AG20443 (cell line): ENCODE measurements around the gene CHRNA3.

ENCODE experiments used
- DNase-seq: peaks from one replicate; pipeline ENCODE4 v3.0.0; 2012; ENCODE audit warnings: low spot score, mixed read lengths

CHRNA3 gene

GRCh38 chr15:78620527-78621421 is at the start of gene CHRNA3:
TSS of gene CHRNA3 (minus strand) at chr15:78620996. CDS start at chr15:78620794, 202 bp downstream.
- DNase-seq, result no peak

DNA sequence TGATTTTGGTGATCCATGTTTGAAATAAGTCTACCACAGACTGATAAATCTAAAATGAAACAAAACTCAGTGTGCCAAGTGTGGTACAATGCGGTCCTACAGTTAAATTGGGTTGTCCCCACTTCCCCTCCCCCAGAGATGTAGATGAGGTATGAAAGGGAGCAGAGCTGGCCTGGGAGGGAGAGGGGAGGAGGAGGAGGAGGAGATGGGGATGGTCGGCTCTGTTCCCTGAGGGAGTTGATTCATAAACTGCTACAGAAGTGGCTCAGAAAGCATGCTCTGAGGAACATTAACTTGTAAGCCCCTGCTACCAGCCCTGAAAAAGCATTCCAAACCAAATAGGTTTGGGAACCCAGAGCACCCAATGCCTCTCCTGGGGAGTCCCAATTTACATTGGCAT is 48.2 kb upstream of the CHRNA3 start:
- no peak for DNase-seq

DNA sequence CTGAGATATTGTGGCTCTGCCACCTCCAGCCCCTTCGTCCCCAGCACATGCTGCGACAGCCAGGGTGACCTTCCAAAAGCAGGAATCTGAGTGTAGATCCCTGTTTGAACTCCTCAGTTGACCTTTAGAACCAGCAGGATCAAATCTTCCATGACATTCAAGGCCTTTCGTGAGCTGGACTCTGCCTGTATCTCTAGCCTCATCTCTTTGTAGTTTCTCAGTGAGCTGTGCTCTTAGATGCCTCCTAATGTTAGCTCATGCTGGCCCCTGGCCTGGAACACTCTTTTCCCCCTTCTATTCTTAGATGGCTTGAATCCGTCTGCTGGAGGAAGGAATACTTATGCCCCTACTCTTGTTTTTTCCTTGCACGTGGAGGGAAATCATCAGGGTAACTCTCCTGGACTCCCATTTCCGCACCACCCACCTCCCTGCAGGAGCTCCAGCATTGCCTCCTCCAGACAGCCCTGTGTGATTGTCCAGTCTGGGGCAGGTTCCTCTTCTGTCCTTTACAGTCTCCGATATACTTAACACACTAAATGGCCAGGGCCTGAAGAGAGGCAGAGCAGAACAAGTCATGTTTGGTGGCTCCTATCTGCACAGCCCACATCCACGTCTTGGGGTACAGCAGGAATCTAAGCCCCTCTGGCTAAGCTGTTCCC is 46.9 kb upstream of the CHRNA3 start:
- DNase-seq, result no peak

GRCh38 chr15:78666010-78666409 is 45.2 kb upstream of the CHRNA3 start:
- DNase-seq, result no peak

DNA sequence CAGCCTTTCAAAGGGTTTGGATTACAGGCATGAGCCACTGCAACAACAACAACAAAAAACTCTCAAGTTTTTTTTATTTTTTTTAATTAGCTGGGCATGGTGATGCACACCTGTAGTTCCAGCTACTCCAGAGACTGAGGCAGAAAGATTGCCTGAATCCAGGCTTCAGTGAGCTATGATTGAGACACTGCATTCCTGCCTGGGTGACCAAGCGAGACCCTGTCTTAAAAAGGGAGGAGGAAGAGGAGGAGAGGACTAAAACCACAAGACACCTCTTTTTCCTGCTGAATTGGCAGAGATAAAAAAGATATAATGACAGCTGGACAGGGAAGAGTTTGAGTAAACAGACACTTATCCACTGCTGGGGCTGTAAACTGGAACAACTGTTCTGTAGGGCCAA is 42.9 kb upstream of the CHRNA3 start:
- DNase-seq, result no peak

- DNase-seq, result no peak
These were observed 41.2 kb upstream of the CHRNA3 start for GRCh38 chr15:78662028-78662427.

DNA sequence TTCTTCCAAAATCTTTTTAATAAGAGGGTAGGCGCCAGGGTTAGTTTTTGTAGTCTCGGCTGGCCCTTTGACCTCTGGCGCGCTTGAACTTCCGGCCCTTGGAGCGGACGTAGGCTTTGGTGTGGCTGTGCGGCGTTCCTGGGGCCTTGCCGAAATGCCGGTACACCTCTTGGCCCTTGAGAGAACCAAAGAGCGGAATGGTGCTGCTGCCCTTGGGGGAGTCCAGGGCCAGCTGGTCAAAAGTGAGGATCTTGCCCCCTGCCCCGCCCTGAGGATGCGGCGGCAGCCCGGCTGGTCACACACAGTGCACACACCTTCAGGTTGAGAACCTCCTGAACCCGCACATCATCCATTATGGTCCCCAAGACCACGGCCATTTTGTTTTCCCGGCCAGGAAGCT is 40.2 kb upstream of the CHRNA3 start:
- DNase-seq, result no peak

- DNase-seq, result no peak
These were observed 39.8 kb upstream of the CHRNA3 start for GRCh38 chr15:78660584-78660983.

- no peak for DNase-seq
These were observed 38.0 kb upstream of the CHRNA3 start for GRCh38 chr15:78658823-78659222.

- no peak for DNase-seq
These were observed 33.5 kb upstream of the CHRNA3 start for GRCh38 chr15:78654272-78654671.

- no peak for DNase-seq
These were observed 31.3 kb upstream of the CHRNA3 start for GRCh38 chr15:78651930-78652615.

- DNase-seq, result no peak
These were observed 30.2 kb upstream of the CHRNA3 start for GRCh38 chr15:78651007-78651406.

GRCh38 chr15:78650022-78650421 is 29.2 kb upstream of the CHRNA3 start:
- no peak for DNase-seq

GRCh38 chr15:78645009-78645408 is 24.2 kb upstream of the CHRNA3 start:
- no peak for DNase-seq

GRCh38 chr15:78642331-78642730 is 21.5 kb upstream of the CHRNA3 start:
- no peak for DNase-seq

- DNase-seq, result no peak
These were observed 21.0 kb upstream of the CHRNA3 start for GRCh38 chr15:78641749-78642275.

- DNase-seq, result peak; percentile 45
These were observed 20.4 kb upstream of the CHRNA3 start, which contains the start of gene CHRNB4 for GRCh38 chr15:78641102-78641748. TSS of gene CHRNB4 (minus strand) at chr15:78641210. CDS start at chr15:78641133, 77 bp downstream.

DNA sequence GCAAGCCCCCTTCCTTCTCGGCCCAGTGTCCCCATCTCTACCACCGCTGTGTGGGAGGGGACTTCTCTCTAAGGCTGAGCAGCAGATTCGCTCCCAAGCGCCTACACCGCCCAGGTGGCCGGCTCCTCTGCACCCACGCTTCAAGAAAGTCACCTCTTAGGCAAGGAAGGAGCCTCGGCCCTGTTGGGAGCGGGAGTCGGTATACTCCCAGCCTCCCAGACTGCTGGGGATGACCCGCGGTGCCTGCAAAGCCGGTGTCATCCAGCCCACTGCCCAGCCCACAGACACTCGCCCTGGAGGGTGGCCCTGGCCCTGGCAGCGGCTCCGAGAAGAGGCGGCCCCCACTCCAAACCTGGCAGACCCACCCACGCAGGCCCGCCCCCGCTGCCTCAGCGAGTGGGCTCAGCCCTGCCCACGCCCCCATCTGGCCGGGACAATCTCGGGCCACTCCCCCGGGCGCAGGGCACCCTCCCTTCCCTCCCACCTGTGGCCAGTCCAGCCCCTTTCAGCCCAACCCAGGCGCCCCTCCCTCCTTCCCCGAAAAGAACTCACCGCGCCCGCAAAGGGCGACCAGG is 19.8 kb upstream of the CHRNA3 start:
- DNase-seq, result no peak

DNA sequence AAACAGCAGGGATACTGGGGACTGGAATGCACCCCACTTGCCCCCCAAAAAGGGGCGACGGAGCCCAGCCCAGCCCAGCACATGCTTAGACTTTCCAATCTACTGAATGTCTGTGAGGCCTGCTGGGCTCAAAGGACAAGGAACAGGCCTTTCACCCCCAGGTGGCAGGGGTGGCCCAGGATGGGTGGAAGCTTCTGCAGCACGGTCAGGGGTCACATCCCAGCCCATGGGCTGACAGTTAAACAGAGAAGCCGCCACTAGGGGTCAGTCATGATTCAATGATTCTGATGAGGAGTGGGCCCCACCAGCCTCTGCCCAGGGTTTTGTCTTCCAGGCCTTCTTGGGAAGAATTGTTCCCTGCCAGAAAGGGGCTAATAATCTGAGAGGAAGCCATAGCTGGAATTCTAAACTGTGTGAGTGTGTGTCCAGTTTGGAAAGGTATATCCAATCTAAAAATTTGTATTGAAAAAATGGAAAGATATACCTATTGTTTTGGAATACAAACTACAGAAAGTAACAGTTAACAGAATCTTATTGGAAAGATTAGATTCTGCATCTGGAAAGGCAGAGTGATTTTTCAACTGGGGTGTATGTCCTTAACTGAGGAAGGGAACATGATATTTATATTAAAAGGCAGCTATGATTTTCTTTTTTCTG is 18.0 kb upstream of the CHRNA3 start:
- peak; percentile 64 for DNase-seq

DNA sequence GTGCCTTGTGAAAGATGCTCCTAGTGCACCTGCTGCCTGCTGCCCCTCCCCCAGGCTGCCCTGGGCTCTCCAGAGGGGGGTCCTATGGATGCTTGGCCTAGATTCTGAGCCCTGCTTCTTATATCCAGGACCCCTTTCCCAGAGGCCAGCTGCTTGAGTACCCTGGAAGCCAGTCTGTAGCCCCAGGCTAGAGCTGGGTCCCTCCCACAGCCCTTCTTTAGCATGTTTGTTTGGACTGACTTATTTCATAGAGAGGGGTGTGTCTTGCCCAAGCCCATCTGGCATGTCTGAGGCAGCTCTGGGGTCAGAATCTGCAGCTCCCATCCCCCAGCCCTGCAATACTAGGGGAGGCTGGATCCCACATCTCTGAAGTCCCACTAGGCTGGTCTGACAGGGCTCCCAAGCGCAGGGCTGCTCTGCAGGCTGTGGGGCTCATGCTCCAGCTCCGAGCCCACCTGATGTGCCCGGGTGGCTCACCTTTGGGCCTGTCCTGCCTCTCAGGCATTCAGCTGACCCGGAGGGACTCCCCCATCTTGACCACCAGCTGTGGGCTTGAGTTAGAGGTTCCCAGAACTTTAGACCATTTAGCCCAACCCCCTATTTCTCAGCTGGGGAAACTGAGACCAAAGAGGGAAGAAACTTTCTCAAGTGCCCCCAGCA is 17.1 kb upstream of the CHRNA3 start:
- no peak for DNase-seq
